B cell (primary cell): ENCODE measurements around the gene DOCK3. TPM values are rescaled to one million over a fixed set of nuclear protein-coding genes. Genes with fewer than 3 reads are reported as not detected.

Source experiments
- ATAC-seq: fragments of 200-7000 bp; cut with Tn5 transposase; one replicate; pipeline ENCODE4 v1.10.0; 2021; ENCODE audit warnings: low read depth, mild to moderate bottlenecking, moderate number of reproducible peaks, moderate library complexity
- CTCF ChIA-PET: fragments of 350-600 bp; sonication (Branson Sonifier 250); formaldehyde crosslinking; loops from one replicate; lab custom pipeline; 2021; ENCODE audit warnings: antibody characterized with exemption, inconsistent platforms; lab: Charles Lee
- POLR2A ChIA-PET: fragments of 350-600 bp; sonication (Branson Sonifier 250); formaldehyde crosslinking; loops from one replicate; lab custom pipeline; 2021; ENCODE audit warnings: antibody characterized with exemption; lab: Charles Lee
- DNase-seq: peaks from one replicate; pipeline ENCODE4 v3.0.0; 2013
- H2AFZ ChIP-seq: 2 replicates; pipeline ENCODE4 v1.6.1; 2012; ENCODE audit warnings: mild to moderate bottlenecking, low read depth, low read length; ENCODE audit not compliant: insufficient read depth, poor library complexity, severe bottlenecking
- H3K27ac ChIP-seq, 2 donors: 1 replicate in 1 of 2; 2 replicates in 1 of 2; pipeline ENCODE4 v1.5.1; 2012 to 2013; ENCODE audit warnings: low read length in 2 of 2, mild to moderate bottlenecking in 2 of 2, moderate library complexity in 1 of 2
- H3K27me3 ChIP-seq, 4 experiments: fragments of 200-600 bp in 1 of 4; sonication (generic) in 1 of 4; replicated peaks in 1 of 4; 1 replicate in 2 of 4; 2 replicates in 2 of 4; pipeline versions ENCODE4 v1.6.1 to v1.7.0; 2013 to 2016; ENCODE audit warnings: low read length in 3 of 4, mild to moderate bottlenecking in 2 of 4, mixed read lengths in 1 of 4, moderate library complexity in 1 of 4; ENCODE audit not compliant: insufficient read depth in 4 of 4, control insufficient read depth in 3 of 4; ENCODE audit errors: control extremely low read depth in 1 of 4
- H3K36me3 ChIP-seq, 2 experiments: replicated peaks in 1 of 2; 1 replicate in 1 of 2; 2 replicates in 1 of 2; pipeline versions ENCODE4 v1.6.1 to v1.7.1; 2013; ENCODE audit warnings: low read length in 1 of 2; ENCODE audit not compliant: insufficient read depth in 2 of 2, control insufficient read depth in 1 of 2; ENCODE audit errors: control extremely low read depth in 1 of 2, extremely low read depth in 1 of 2
- H3K4me1 ChIP-seq, 2 donors: fragments of 200-600 bp in 1 of 2; sonication (generic) in 1 of 2; 1 replicate in 1 of 2; 2 replicates in 1 of 2; pipeline versions ENCODE4 v1.5.1 to v1.6.1; 2013 to 2017; ENCODE audit warnings: low read length in 2 of 2; ENCODE audit not compliant: control insufficient read depth in 2 of 2, insufficient read depth in 2 of 2
- H3K4me2 ChIP-seq: replicated peaks from 2 replicates; pipeline ENCODE3; 2012; ENCODE audit warnings: mild to moderate bottlenecking, low read depth, low read length; ENCODE audit not compliant: poor library complexity, severe bottlenecking
- H3K4me3 ChIP-seq, 5 experiments: fragments of 200-600 bp in 1 of 5; sonication (generic) in 1 of 5; 1 replicate in 3 of 5; 2 replicates in 2 of 5; pipeline versions ENCODE4 v1.5.1 to v1.7.0; 2011 to 2016; ENCODE audit warnings: low read length in 4 of 5, mild to moderate bottlenecking in 4 of 5, low read depth in 2 of 5, control low read depth in 1 of 5, moderate library complexity in 1 of 5; ENCODE audit not compliant: insufficient read depth in 1 of 5; ENCODE audit errors: control extremely low read depth in 1 of 5, extremely low read depth in 1 of 5
- H3K79me2 ChIP-seq: fragments of 200-600 bp; sonication (generic); one replicate; pipeline ENCODE4 v1.6.0; 2016; ENCODE audit warnings: low read length; ENCODE audit not compliant: control insufficient read depth, insufficient read depth
- H3K9ac ChIP-seq: fragments of 200-600 bp; sonication (generic); 2 replicates; pipeline ENCODE4 v1.6.1; 2017; ENCODE audit warnings: mild to moderate bottlenecking, low read length, moderate library complexity
- H3K9me3 ChIP-seq, 3 donors: one replicate each; pipeline versions ENCODE4 v1.6.1 to v1.7.1; 2013; ENCODE audit warnings: low read length in 2 of 3; ENCODE audit not compliant: control insufficient read depth in 2 of 3, insufficient read depth in 1 of 3; ENCODE audit errors: control extremely low read depth in 1 of 3
- H4K20me1 ChIP-seq: 2 replicates; pipeline ENCODE4 v1.6.0; 2012; ENCODE audit warnings: mild to moderate bottlenecking, low read length; ENCODE audit not compliant: insufficient read depth, control insufficient read depth, poor library complexity, severe bottlenecking
- H3K27ac Mint-ChIP-seq: one replicate; pipeline ENCODE4 v1.8.0; 2021; ENCODE audit warnings: mixed read lengths
- H3K27me3 Mint-ChIP-seq: one replicate; pipeline ENCODE4 v1.8.0; 2021; ENCODE audit warnings: mixed read lengths
- H3K4me1 Mint-ChIP-seq: one replicate; pipeline ENCODE4 v1.8.0; 2021; ENCODE audit warnings: mixed read lengths
- H3K4me3 Mint-ChIP-seq: one replicate; pipeline ENCODE4 v1.8.0; 2021; ENCODE audit warnings: mixed read lengths
- H3K9me3 Mint-ChIP-seq: one replicate; pipeline ENCODE4 v1.8.0; 2022; ENCODE audit warnings: mixed read lengths; ENCODE audit not compliant: insufficient read depth
- CTCF ChIP-seq: fragments of 200-600 bp; IDR thresholded peaks from one replicate; pipeline ENCODE4 v1.8.0; 2022; ENCODE audit warnings: antibody characterized with exemption, mild to moderate bottlenecking
- EZH2 ChIP-seq: IDR thresholded peaks from 2 replicates; pipeline ENCODE4 v1.6.1; 2012; ENCODE audit warnings: borderline replicate concordance, low read depth, mild to moderate bottlenecking, moderate library complexity, low read length; ENCODE audit not compliant: insufficient read depth, poor library complexity, severe bottlenecking
- WGBS: methylation state at CpG from one replicate; pipeline ENCODE4 v1.1.5; 2013; ENCODE audit warnings: missing lambda C conversion rate; ENCODE audit not compliant: insufficient coverage; 5-methylcytosine and 5-hydroxymethylcytosine counted together
- intact Hi-C: fragments of 100-400 bp; cut with micrococcal nuclease; formaldehyde crosslinking; loops from one replicate; pipeline ENCODE4 v1.10.0; 2022
- polyA plus RNA-seq: library from polyadenylated mRNA; depleted of rRNA; stranded (reverse); fragments of >200 nt; gene quantifications from 2 replicates; pipeline ENCODE4 v1.2.3, GENCODE V29; 2012
- total RNA-seq, 2 donors: library from RNA; stranded (reverse); fragments of 120-200 nt in 1 of 2; gene quantifications; 1 replicate in 1 of 2; 2 replicates in 1 of 2; pipeline versions ENCODE4 v1.2.3 to v1.2.4, GENCODE V29; 2013 to 2022

Gene DOCK3
- total and polyA plus RNA-seq, 2 donors (not counting 1 experiment from before 2014, with no cell fraction given): 0.06 to 0.30 TPM

GRCh38 chr3:51422211-51422610, 747.5 kb downstream of the DOCK3 start:
- CTCF ChIA-PET: interaction anchor here (1.0 kb wide), 1 partner anchor 12 kb away, joined by 4 read pairs; no protein-coding TSS in a partner anchor
- no peak overlapping the region for H3K4me3 Mint-ChIP-seq
- Histone ChIP-seq H3K9ac (no peak overlapping the region), H3K27me3 (no peaks in the 10 kb centered on the region), H2AFZ (no peak overlapping the region), H3K4me2 (no peak overlapping the region), H4K20me1 (no peaks in the 10 kb centered on the region), H3K27ac (no peak overlapping the region), H3K36me3 (peaks cover 0 to 56% of the 10 kb centered on the region in 2 experiments), H3K9me3 (no peaks in the 10 kb centered on the region), H3K79me2 (no peaks in the 10 kb centered on the region), H3K4me1 (no peaks in the 10 kb centered on the region), H3K4me3 (no peak overlapping the region)
- intact Hi-C loops: no loop called here
- 100% methylated on average over 1 of the region's 3 CpGs for WGBS
- H3K4me1 Mint-ChIP-seq: no peaks in the 10 kb centered on the region
- POLR2A ChIA-PET: no interaction called here
- no peaks in the 10 kb centered on the region for H3K27me3 Mint-ChIP-seq
- no peak overlapping the region for H3K27ac Mint-ChIP-seq
- H3K9me3 Mint-ChIP-seq: no peaks in the 10 kb centered on the region
- DNase-seq (no peak), ATAC-seq (no peak)
- no peak for TF ChIP-seq EZH2
- TF ChIP-seq CTCF: no peak

GRCh38 chr3:51426921-51427320, 752.2 kb downstream of the DOCK3 start:
- Histone ChIP-seq H3K27me3 (no peaks in the 10 kb centered on the region), H3K36me3 (peaks cover 10 to 54% of the 10 kb centered on the region in 2 experiments), H2AFZ (no peak overlapping the region), H3K9ac (no peak overlapping the region), H4K20me1 (no peaks in the 10 kb centered on the region), H3K27ac (no peak overlapping the region), H3K4me2 (no peak overlapping the region), H3K4me1 (no peaks in the 10 kb centered on the region), H3K9me3 (no peaks in the 10 kb centered on the region), H3K79me2 (peaks cover 5% of the 10 kb centered on the region), H3K4me3 (no peak overlapping the region)
- Mint-ChIP-seq H3K4me3 (no peak overlapping the region), H3K27ac (no peak overlapping the region), H3K4me1 (no peaks in the 10 kb centered on the region), H3K27me3 (no peaks in the 10 kb centered on the region), H3K9me3 (no peaks in the 10 kb centered on the region)
- no peak for DNase-seq
- ChIA-PET CTCF (no interaction called here), POLR2A (no interaction called here)
- intact Hi-C loops: no loop called here
- WGBS: no CpG with 5 or more reads among the region's 4 CpGs
- no peak for ATAC-seq
- TF ChIP-seq EZH2: no peak
- TF ChIP-seq CTCF: no peak
